H9 (cell line): ENCODE measurements around the gene ZNF784. TPM values are rescaled to one million over a fixed set of nuclear protein-coding genes. Genes with fewer than 3 reads are reported as not detected.
A peak's percentile ranks its signal among the peaks of the same experiment; 100 is the strongest.

ENCODE experiments used
- DNase-seq: peaks from one replicate; pipeline ENCODE4 v3.0.0-alpha.2; 2017
- H2AFZ ChIP-seq: one replicate; pipeline ENCODE4 v1.6.1; 2013; ENCODE audit warnings: mild to moderate bottlenecking, low read length, control low read depth, moderate library complexity
- H2AK5ac ChIP-seq: 2 replicates; pipeline ENCODE4 v1.6.1; 2013; ENCODE audit warnings: low read length, control low read depth, mixed read lengths; ENCODE audit not compliant: insufficient read length
- H2BK120ac ChIP-seq: one replicate; pipeline ENCODE4 v1.6.1; 2013; ENCODE audit warnings: low read depth, mild to moderate bottlenecking, low read length, control low read depth, inconsistent platforms; ENCODE audit not compliant: poor library complexity, severe bottlenecking
- H2BK12ac ChIP-seq: 2 replicates; pipeline ENCODE4 v1.6.1; 2013; ENCODE audit warnings: low read length, control low read depth, mixed read lengths, low read depth; ENCODE audit not compliant: insufficient read length
- H2BK15ac ChIP-seq: 2 replicates; pipeline ENCODE4 v1.6.1; 2013; ENCODE audit warnings: low read depth, low read length, control low read depth
- H2BK20ac ChIP-seq: one replicate; pipeline ENCODE4 v1.6.1; 2013; ENCODE audit warnings: low read depth, mild to moderate bottlenecking, low read length, control low read depth, inconsistent platforms; ENCODE audit not compliant: poor library complexity, severe bottlenecking
- H2BK5ac ChIP-seq: 2 replicates; pipeline ENCODE4 v1.6.1; 2013; ENCODE audit warnings: low read length, control low read depth, mixed read lengths; ENCODE audit not compliant: insufficient read length
- H3K14ac ChIP-seq: 2 replicates; pipeline ENCODE4 v1.6.1; 2013; ENCODE audit warnings: low read length, control low read depth; ENCODE audit not compliant: insufficient read depth
- H3K18ac ChIP-seq: 2 replicates; pipeline ENCODE4 v1.6.1; 2013; ENCODE audit warnings: low read depth, mild to moderate bottlenecking, mixed read lengths, low read length, control low read depth; ENCODE audit not compliant: insufficient read length
- H3K23ac ChIP-seq: 2 replicates; pipeline ENCODE4 v1.6.1; 2013; ENCODE audit warnings: low read length, control low read depth, mixed read lengths, low read depth; ENCODE audit not compliant: insufficient read length
- H3K23me2 ChIP-seq: 2 replicates; pipeline ENCODE4 v1.6.1; 2013; ENCODE audit warnings: low read depth, mild to moderate bottlenecking, mixed read lengths, low read length, control low read depth; ENCODE audit not compliant: insufficient read length, poor library complexity, severe bottlenecking
- H3K27ac ChIP-seq: 2 replicates; pipeline ENCODE4 v1.5.1; 2013; ENCODE audit warnings: low read length, control low read depth, mixed read lengths, low read depth; ENCODE audit not compliant: insufficient read length
- H3K27me3 ChIP-seq: 2 replicates; pipeline ENCODE4 v1.6.1; 2013; ENCODE audit warnings: low read length, control low read depth, inconsistent platforms; ENCODE audit not compliant: insufficient read depth
- H3K4ac ChIP-seq: 2 replicates; pipeline ENCODE4 v1.6.1; 2013; ENCODE audit warnings: low read depth, mild to moderate bottlenecking, control low read depth, inconsistent platforms, low read length, moderate library complexity
- H3K4me1 ChIP-seq: 2 replicates; pipeline ENCODE4 v1.6.1; 2013; ENCODE audit warnings: low read length, control low read depth, inconsistent platforms; ENCODE audit not compliant: insufficient read depth
- H3K4me2 ChIP-seq: 2 replicates; pipeline ENCODE4 v1.6.1; 2013; ENCODE audit warnings: low read length, control low read depth, mixed read lengths; ENCODE audit not compliant: insufficient read length, insufficient read depth
- H3K56ac ChIP-seq: 2 replicates; pipeline ENCODE4 v1.6.1; 2013; ENCODE audit warnings: low read depth, mild to moderate bottlenecking, mixed read lengths, low read length, control low read depth; ENCODE audit not compliant: insufficient read length
- H3K79me1 ChIP-seq: 2 replicates; pipeline ENCODE4 v1.6.1; 2013; ENCODE audit warnings: low read depth, mild to moderate bottlenecking, moderate library complexity, low read length, control low read depth, inconsistent platforms; ENCODE audit not compliant: insufficient read depth, poor library complexity, severe bottlenecking
- H3K79me2 ChIP-seq: 2 replicates; pipeline ENCODE4 v1.6.1; 2013; ENCODE audit warnings: low read length, control low read depth, inconsistent platforms; ENCODE audit not compliant: insufficient read depth
- H3K9ac ChIP-seq: 2 replicates; pipeline ENCODE4 v1.6.1; 2013; ENCODE audit warnings: low read length, control low read depth, mixed read lengths; ENCODE audit not compliant: insufficient read length; ENCODE audit errors: extremely low read depth
- H3K9me3 ChIP-seq: one replicate; pipeline ENCODE4 v1.6.1; 2013; ENCODE audit warnings: low read depth, low read length, inconsistent platforms; ENCODE audit not compliant: control insufficient read depth
- H3T11ph ChIP-seq: one replicate; pipeline ENCODE4 v1.6.1; 2013; ENCODE audit warnings: mild to moderate bottlenecking, low read length, control low read depth, inconsistent platforms
- H4K20me1 ChIP-seq: one replicate; pipeline ENCODE4 v1.6.1; 2013; ENCODE audit not compliant: control insufficient read depth, insufficient read length, insufficient read depth
- H4K5ac ChIP-seq: 2 replicates; pipeline ENCODE4 v1.6.1; 2013; ENCODE audit warnings: low read depth, mild to moderate bottlenecking, mixed read lengths, low read length, control low read depth; ENCODE audit not compliant: insufficient read length
- H4K8ac ChIP-seq: replicated peaks from 2 replicates; pipeline ENCODE4 v1.6.1; 2013; ENCODE audit warnings: low read length, control low read depth, mixed read lengths, low read depth; ENCODE audit not compliant: insufficient read length
- H4K91ac ChIP-seq: 2 replicates; pipeline ENCODE4 v1.6.1; 2013; ENCODE audit warnings: low read depth, mild to moderate bottlenecking, moderate library complexity, mixed read lengths, low read length, control low read depth; ENCODE audit not compliant: insufficient read length
- H3K27ac Mint-ChIP-seq, 3 experiments: 2 replicates in 2 of 3; 3 replicates in 1 of 3; pipeline ENCODE4 v1.8.0; 2020 to 2021; ENCODE audit warnings: mixed read lengths in 3 of 3, mild to moderate bottlenecking in 1 of 3, moderate library complexity in 1 of 3
- H3K27me3 Mint-ChIP-seq: 2 replicates; pipeline ENCODE4 v1.8.0; 2021; ENCODE audit warnings: low read depth, mild to moderate bottlenecking, moderate library complexity, mixed read lengths
- H3K36me3 Mint-ChIP-seq, 3 experiments: 2 replicates in 2 of 3; 3 replicates in 1 of 3; pipeline ENCODE4 v1.8.0; 2020 to 2021; ENCODE audit warnings: low read depth in 3 of 3, mixed read lengths in 3 of 3; ENCODE audit not compliant: insufficient read depth in 1 of 3
- H3K4me1 Mint-ChIP-seq, 2 experiments: 2 replicates each; pipeline ENCODE4 v1.8.0; 2020; ENCODE audit warnings: mixed read lengths in 2 of 2
- H3K4me3 Mint-ChIP-seq, 2 experiments: 2 replicates in 1 of 2; 3 replicates in 1 of 2; pipeline ENCODE4 v1.8.0; 2020 to 2021; ENCODE audit warnings: mild to moderate bottlenecking in 2 of 2, mixed read lengths in 2 of 2, moderate library complexity in 1 of 2
- H3K9me3 Mint-ChIP-seq, 2 experiments: 2 replicates in 1 of 2; 3 replicates in 1 of 2; pipeline ENCODE4 v1.8.0; 2020; ENCODE audit warnings: mild to moderate bottlenecking in 2 of 2, mixed read lengths in 2 of 2, moderate library complexity in 1 of 2
- CTCF ChIP-seq: fragments of 200-600 bp; sonication (generic); conservative IDR thresholded peaks from 3 replicates; pipeline ENCODE4 v1.8.0; 2021; ENCODE audit warnings: antibody characterized with exemption, mild to moderate bottlenecking
- WGBS: extraction: QIAGEN DNeasy Blood & Tissue Kit; methylation state at CpG from one replicate; pipeline ENCODE4 v1.1.7; 2013; ENCODE audit warnings: missing lambda C conversion rate, low lambda C conversion rate, mixed read lengths; ENCODE audit not compliant: insufficient read length; ENCODE audit errors: extremely low coverage; 5-methylcytosine and 5-hydroxymethylcytosine counted together
- total RNA-seq: library from RNA; stranded (reverse); gene quantifications from 2 replicates; pipeline ENCODE4 v1.2.1, GENCODE V29; 2021

ZNF784 gene
- total RNA-seq, 1 experiment from 2014 or later = 10.7 TPM

- no peak overlapping the region for H3K18ac ChIP-seq
- Mint-ChIP-seq H3K36me3 (peaks cover 9 to 25% (median 19%) of the 10 kb centered on the region in 3 experiments), H3K9me3 (no peaks in the 10 kb centered on the region), H3K27ac (peak overlapping the region in 1 of 3 experiments; percentile 92; a peak in 2 of 7 replicates), H3K27me3 (peaks cover under 1% of the 10 kb centered on the region; the same call in 1 of the 2 replicates), H3K4me1 (peaks cover 9 to 15% of the 10 kb centered on the region in 2 experiments), H3K4me3 (peak overlapping the region; percentile 89 to 95)
- WGBS = no CpG with 5 or more reads among the region's 90 CpGs
- no peak overlapping the region for H2BK120ac ChIP-seq
- peaks cover 1% of the 10 kb centered on the region; the same call in 1 of the 2 replicates for H3K79me2 ChIP-seq
- TF ChIP-seq CTCF = no peak
- no peak overlapping the region for H3K27ac ChIP-seq
- no peak overlapping the region for H3K23ac ChIP-seq
- H2AK5ac ChIP-seq = no peak overlapping the region
- no peak overlapping the region for H3K56ac ChIP-seq
- no peaks in the 10 kb centered on the region for H3K27me3 ChIP-seq
- H3K4me2 ChIP-seq = peak overlapping the region; percentile 76
- H4K91ac ChIP-seq = no peak overlapping the region
- no peaks in the 10 kb centered on the region for H3K23me2 ChIP-seq
- H3K4ac ChIP-seq = no peak overlapping the region
- H2BK20ac ChIP-seq = no peak overlapping the region
- H3K9ac ChIP-seq = peak overlapping the region; percentile 88
- no peak overlapping the region for H4K5ac ChIP-seq
- H4K8ac ChIP-seq = no peak overlapping the region
- H3K9me3 ChIP-seq = no peaks in the 10 kb centered on the region
- H3K4me1 ChIP-seq = no peaks in the 10 kb centered on the region
- no peak overlapping the region for H2BK5ac ChIP-seq
- H3T11ph ChIP-seq = no peak overlapping the region
- H3K79me1 ChIP-seq = peaks cover 3% of the 10 kb centered on the region
- H2BK15ac ChIP-seq = no peak overlapping the region
- no peaks in the 10 kb centered on the region for H4K20me1 ChIP-seq
- DNase-seq = no peak
- no peak overlapping the region for H3K14ac ChIP-seq
- no peak overlapping the region for H2AFZ ChIP-seq
- no peak overlapping the region for H2BK12ac ChIP-seq
Observed at GRCh38 chr19:55578761-55579747, 45.3 kb downstream of the ZNF784 start.
